ENCODE data around the gene EIF4A2. TPM values are rescaled to one million over a fixed set of nuclear protein-coding genes. Genes with fewer than 3 reads are reported as not detected.
A peak's percentile ranks its signal among the peaks of the same experiment; 100 is the strongest.
"Not testable (repeated sequence)": the region's sequence is repeated elsewhere in the genome, so short reads cannot be mapped to it uniquely, and the experiment has no call there.

EIF4A2 gene
- total and polyA plus RNA-seq, 12 donors: 221 to 791 (median 517) TPM

DNA sequence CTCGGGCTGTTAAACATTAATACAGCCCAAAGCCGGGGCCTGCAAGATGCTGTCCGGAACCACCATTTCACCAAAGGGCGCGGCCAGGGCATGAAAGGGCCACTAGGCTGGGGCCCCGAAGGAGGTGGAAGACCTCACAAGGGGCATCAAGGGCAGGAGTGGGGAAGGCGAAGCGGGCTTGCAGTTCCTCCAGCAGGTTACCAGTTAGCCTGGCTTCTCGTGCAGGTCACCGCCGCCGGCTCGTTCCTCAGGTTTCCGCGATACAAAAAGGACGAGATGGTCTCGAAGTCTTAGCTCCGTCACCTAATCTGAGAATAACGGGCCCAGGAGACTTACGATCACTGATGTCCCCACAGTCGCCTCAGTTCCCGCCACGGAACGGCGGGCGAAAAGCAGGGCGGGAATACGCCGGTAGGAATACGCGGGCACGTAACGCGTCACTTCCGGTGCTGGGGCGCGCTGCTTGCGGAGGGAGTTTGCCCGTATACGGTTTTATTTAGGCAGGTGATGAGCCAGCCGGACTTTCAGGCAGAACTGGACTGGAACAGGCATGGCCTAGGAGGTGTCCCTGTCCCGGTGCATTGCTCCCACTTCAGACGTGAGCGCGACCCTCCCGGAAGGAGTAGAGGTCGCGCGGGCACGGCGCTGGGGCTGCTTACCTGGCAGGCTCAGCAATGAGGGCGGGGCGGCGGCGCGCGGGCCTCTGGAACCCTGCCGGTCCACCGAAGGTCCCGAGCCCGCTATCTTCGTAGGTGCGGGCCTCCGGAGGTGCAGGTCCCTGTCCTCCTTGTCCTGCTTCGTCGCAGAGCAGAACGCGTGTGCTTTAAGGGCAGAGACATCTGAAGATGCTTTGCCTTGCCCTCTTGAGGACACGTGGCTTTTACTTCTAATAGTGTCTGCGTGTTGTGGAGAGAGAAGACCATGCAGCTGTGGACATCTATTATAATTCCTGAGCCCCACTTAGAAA lies 23.0 kb downstream of the EIF4A2 start, which contains the start of gene RFC4:
TSS of gene RFC4 (minus strand) at position 394 of the 967 bp plus-strand sequence. CDS start 1,769 bp downstream, outside the sequence.
- no peaks in the 10 kb centered on the region for H3K27me3 ChIP-seq
- H3K4me1 ChIP-seq (replicated peaks in 1 of 2): peaks cover 0 to 11% of the 10 kb centered on the region in 2 donors
- DNase-seq: peak; percentile 79 to 92 (median 85)
- peak within 1 kb of the TSS; percentile 11 to 85 (median 80) for H3K4me3 ChIP-seq
- intact Hi-C loops (cut with DNase I): no loop called here
- TF ChIP-seq, protein P1, sequence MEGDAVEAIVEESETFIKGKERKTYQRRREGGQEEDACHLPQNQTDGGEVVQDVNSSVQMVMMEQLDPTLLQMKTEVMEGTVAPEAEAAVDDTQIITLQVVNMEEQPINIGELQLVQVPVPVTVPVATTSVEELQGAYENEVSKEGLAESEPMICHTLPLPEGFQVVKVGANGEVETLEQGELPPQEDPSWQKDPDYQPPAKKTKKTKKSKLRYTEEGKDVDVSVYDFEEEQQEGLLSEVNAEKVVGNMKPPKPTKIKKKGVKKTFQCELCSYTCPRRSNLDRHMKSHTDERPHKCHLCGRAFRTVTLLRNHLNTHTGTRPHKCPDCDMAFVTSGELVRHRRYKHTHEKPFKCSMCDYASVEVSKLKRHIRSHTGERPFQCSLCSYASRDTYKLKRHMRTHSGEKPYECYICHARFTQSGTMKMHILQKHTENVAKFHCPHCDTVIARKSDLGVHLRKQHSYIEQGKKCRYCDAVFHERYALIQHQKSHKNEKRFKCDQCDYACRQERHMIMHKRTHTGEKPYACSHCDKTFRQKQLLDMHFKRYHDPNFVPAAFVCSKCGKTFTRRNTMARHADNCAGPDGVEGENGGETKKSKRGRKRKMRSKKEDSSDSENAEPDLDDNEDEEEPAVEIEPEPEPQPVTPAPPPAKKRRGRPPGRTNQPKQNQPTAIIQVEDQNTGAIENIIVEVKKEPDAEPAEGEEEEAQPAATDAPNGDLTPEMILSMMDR (IDR thresholded peaks at IDR 0.05): peak in 2 of 6 experiments; percentile 5 to 7
- peak in 1 of 2 donors; percentile 26 for TF ChIP-seq POLR2A (IDR thresholded peaks at IDR 0.05)
- H3K27ac ChIP-seq: peak within 1 kb of the TSS in 4 of 5 donors; percentile 62 to 92 (median 79)
- no peaks in the 10 kb centered on the region for H3K36me3 ChIP-seq (replicated peaks in 1 of 2)
- H3K9me3 ChIP-seq (replicated peaks in 1 of 3): no peaks in the 10 kb centered on the region
- 0 to 1% (median 0%) methylated on average over 3 to 70 of the region's 70 CpGs for WGBS, 4 donors

DNA sequence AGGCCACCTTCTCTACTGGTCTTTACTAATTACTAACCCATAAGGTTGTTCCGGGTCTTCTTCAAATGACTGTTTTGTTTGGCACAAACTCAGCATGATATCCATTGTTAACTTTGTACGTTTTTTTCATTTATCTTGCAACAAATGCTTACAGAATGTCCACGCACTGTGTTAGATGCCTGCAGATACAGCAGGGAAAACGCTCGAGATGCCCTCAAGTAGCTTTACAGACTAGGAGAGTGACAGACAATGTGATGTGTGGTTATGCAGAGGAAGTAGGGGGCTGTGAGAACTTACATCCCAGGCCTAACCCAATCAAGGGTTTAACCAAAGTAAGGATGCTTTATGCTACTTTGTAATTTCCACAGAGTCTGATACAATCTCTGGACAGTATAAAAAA lies 23.9 kb downstream of the EIF4A2 start:
- no peak for DNase-seq
- Histone ChIP-seq H3K27me3 (no peaks in the 10 kb centered on the region), H3K27ac (no peak overlapping the region), H3K4me3 (peak overlapping the region in 1 of 4 donors; percentile 76), H3K9me3 (replicated peaks in 1 of 3) (no peaks in the 10 kb centered on the region), H3K36me3 (replicated peaks in 1 of 2) (no peaks in the 10 kb centered on the region), H3K4me1 (replicated peaks in 1 of 2) (peaks cover 0 to 11% of the 10 kb centered on the region in 2 donors)
- TF ChIP-seq POLR2A (IDR thresholded peaks at IDR 0.05): no peak
- TF ChIP-seq, protein P1 (IDR thresholded peaks at IDR 0.05): no peak
- intact Hi-C loops (cut with DNase I): no loop called here
- 33 to 43% (median 40%) methylated on average over 5 of the region's 5 CpGs for WGBS, 4 donors

DNA sequence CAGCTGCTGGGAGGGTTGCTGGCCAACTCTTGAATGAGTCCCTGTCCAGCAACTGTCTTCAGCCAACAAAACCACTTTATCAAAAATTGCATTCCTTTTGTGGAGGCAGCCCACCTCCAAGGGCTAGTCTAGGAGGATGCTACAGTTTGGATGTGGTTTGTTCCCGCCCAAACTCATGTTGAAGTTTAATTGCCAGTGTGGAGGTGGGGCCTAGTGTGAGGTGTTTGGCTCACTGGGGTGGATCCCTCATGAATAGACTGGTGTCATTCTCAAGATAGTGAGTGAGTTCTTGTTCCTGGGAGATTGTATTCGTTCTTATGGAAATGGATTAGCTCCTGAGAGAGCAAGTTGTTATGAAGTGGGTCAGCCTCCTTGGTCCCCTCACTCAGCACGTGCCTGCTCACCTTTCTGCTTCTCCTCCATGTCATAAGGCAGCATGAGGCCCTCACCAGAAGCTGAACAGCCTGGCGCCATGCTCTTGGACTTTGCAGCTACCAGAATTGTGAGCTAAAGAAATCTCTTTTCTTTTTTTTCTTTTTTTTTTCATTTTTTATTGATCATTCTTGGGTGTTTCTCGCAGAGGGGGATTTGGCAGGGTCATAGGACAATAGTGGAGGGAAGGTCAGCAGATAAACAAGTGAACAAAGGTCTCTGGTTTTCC lies 27.1 kb downstream of the EIF4A2 start:
- intact Hi-C loops (cut with DNase I): no loop called here
- no peak for TF ChIP-seq POLR2A (IDR thresholded peaks at IDR 0.05)
- TF ChIP-seq, protein P1 (IDR thresholded peaks at IDR 0.05): no peak
- Histone ChIP-seq H3K4me1 (replicated peaks in 1 of 2) (peaks cover 0 to 9% of the 10 kb centered on the region in 2 donors), H3K27ac (no peak overlapping the region), H3K27me3 (no peaks in the 10 kb centered on the region), H3K36me3 (replicated peaks in 1 of 2) (no peaks in the 10 kb centered on the region), H3K9me3 (replicated peaks in 1 of 3) (no peaks in the 10 kb centered on the region), H3K4me3 (no peak overlapping the region)
- DNase-seq: no peak
- WGBS, 4 donors: 83 to 91% (median 87%) methylated on average over 5 of the region's 5 CpGs

DNA sequence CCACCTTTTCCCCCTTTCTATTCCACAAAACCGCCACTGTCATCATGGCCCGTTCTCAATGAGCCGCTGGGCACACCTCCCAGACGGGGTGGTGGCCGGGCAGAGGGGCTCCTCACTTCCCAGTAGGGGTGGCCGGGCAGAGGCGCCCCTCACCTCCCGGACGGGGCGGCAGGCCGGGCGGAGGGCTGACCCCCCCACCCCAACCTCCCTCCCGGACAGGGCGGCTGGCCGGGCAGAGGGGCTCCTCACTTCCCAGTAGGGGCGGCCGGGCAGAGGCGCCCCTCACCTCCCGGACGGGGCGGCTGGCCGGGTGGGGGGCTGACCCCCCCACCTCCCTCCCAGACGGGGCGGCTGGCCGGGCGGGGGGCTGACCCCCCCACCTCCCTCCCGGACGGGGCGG lies 27.9 kb downstream of the EIF4A2 start:
- H3K27ac ChIP-seq; H3K27me3 ChIP-seq; H3K4me3 ChIP-seq; H3K9me3 ChIP-seq (replicated peaks in 1 of 3); DNase-seq; H3K36me3 ChIP-seq (replicated peaks in 1 of 2); H3K4me1 ChIP-seq (replicated peaks in 1 of 2); intact Hi-C loops (cut with DNase I): not testable (repeated sequence)
- 89 to 100% (median 91%) methylated on average over 2 to 18 of the region's 29 CpGs for WGBS, 4 donors
